ENCODE measurements around the gene PPP1R37.
A peak's percentile ranks its signal among the peaks of the same experiment; 100 is the strongest.

- peak in 4 of 5 experiments; percentile 8 to 65 (median 42) for TF ChIP-seq CTCF (IDR thresholded peaks at IDR 0.05)
- TF ChIP-seq POLR2A (IDR thresholded peaks at IDR 0.05): peak in 1 of 2 donors; percentile 31
Measured at GRCh38 chr19:45092747-45093678, at the start of gene PPP1R37.

Data from tibial nerve (tissue), 3 donors.